ENCODE data around the gene SLC1A1. TPM values are rescaled to one million over a fixed set of nuclear protein-coding genes. Genes with fewer than 3 reads are reported as not detected.

The SLC1A1 gene
- 1 to 10 TPM; 1.1 to 2.3 (median 1.8) TPM for total RNA-seq

- WGBS, 2 donors (ENCODE audit: low coverage in 1 of 2): 0% methylated on average over 2 to 6 of the region's 72 CpGs
- peak; percentile 82 for ATAC-seq
Observed at GRCh38 chr9:4489919-4490704, at the start of gene SLC1A1. Gene SLC1A1 (plus strand): TSS chr9:4490468. CDS start chr9:4490680, 212 bp downstream.

DNA sequence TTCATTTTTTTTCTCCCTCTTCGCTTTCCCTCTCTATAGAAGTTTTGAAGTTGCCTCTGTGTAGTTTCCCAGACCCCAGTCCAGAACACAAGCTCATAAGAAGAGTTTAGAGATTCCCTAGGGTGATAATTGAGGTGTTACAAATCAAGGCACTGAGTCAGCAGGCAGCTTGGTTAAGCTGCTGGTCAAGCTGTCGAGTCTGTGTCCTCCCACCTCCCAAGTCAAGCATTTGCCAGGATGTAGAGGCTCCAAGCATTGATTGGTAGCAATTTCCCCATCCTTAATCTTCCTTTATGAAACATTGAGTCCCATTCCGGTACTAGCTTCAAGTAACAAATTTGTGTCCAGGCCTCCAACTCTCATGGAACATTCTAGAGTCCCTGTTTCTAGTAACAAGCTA is 47.5 kb upstream of the SLC1A1 start:
- Histone ChIP-seq H3K27me3 (no peaks in the 10 kb centered on the region), H3K9me3 (peaks cover 0 to 7% (median 0%) of the 10 kb centered on the region in 3 donors), H3K27ac (no peak overlapping the region), H3K4me1 (no peaks in the 10 kb centered on the region), H3K36me3 (no peaks in the 10 kb centered on the region), H3K4me3 (no peak overlapping the region)
- ATAC-seq: no peak
- TF ChIP-seq EP300 (IDR thresholded peaks at IDR 0.05): no peak
- WGBS, 2 donors (ENCODE audit: low coverage in 1 of 2): 62 to 73% methylated on average over 2 to 3 of the region's 3 CpGs

More at GRCh38 chr9:4489919-4490704, at the start of gene SLC1A1:
- TF ChIP-seq EP300 (IDR thresholded peaks at IDR 0.05) (no peak), POLR2AphosphoS5 (IDR thresholded peaks at IDR 0.05) (peak; percentile 6), CTCF (IDR thresholded peaks at IDR 0.05) (peak in 1 of 4 experiments; percentile 18)
- Histone ChIP-seq H3K4me3 (peak within 1 kb of the TSS; percentile 69 to 87), H3K4me1 (peaks cover 0 to 28% (median 7%) of the 10 kb centered on the region in 3 donors), H3K36me3 (no peaks in the 10 kb centered on the region), H3K9me3 (no peaks in the 10 kb centered on the region), H3K27me3 (no peaks in the 10 kb centered on the region), H3K27ac (peak within 1 kb of the TSS; percentile 21 to 84 (median 82))

- 30 to 47% methylated on average over 1 of the region's 1 CpG for WGBS, 2 donors (ENCODE audit: low coverage in 1 of 2)
- TF ChIP-seq POLR2AphosphoS5 (IDR thresholded peaks at IDR 0.05): no peak
- TF ChIP-seq POLR2A (IDR thresholded peaks at IDR 0.05): no peak
- TF ChIP-seq EP300 (IDR thresholded peaks at IDR 0.05): no peak
- no peak for TF ChIP-seq CTCF (IDR thresholded peaks at IDR 0.05)
- Histone ChIP-seq H3K4me1 (no peaks in the 10 kb centered on the region), H3K36me3 (no peaks in the 10 kb centered on the region), H3K27me3 (no peaks in the 10 kb centered on the region), H3K27ac (no peak overlapping the region), H3K9me3 (peaks cover 0 to 7% (median 0%) of the 10 kb centered on the region in 3 donors), H3K4me3 (no peak overlapping the region)
- no peak for ATAC-seq
Observed at GRCh38 chr9:4443439-4443838, 46.8 kb upstream of the SLC1A1 start.

- WGBS, 2 donors (ENCODE audit: low coverage in 1 of 2): 76 to 83% methylated on average over 2 of the region's 2 CpGs
Observed at GRCh38 chr9:4461437-4461836, 28.8 kb upstream of the SLC1A1 start.

DNA sequence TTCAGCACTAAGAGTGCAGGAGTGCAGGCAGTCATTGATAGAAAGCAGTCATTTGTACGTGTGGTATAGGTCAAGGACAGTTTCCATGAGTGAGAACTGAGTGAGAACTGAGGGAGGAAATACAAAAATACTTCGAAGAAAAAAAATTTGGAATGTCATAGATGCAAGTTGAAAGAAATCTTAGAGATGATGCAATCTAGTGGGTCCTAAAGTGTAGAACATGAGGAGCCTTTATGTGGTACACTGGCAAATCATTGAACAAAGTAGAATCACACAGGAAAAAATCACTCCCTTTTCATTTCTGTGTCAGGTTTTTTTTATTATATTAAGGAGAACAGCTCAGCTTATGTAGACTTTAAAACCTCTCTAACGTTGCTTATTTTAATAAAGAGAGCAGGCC is 26.4 kb upstream of the SLC1A1 start:
- Histone ChIP-seq H3K36me3 (no peaks in the 10 kb centered on the region), H3K27ac (no peak overlapping the region), H3K4me3 (no peak overlapping the region), H3K27me3 (no peaks in the 10 kb centered on the region), H3K9me3 (peaks cover 0 to 6% (median 0%) of the 10 kb centered on the region in 3 donors), H3K4me1 (no peaks in the 10 kb centered on the region)
- no peak for ATAC-seq
- TF ChIP-seq EP300 (IDR thresholded peaks at IDR 0.05) (no peak), POLR2AphosphoS5 (IDR thresholded peaks at IDR 0.05) (no peak), CTCF (IDR thresholded peaks at IDR 0.05) (no peak), POLR2A (IDR thresholded peaks at IDR 0.05) (no peak)
- whole genome bisulfite sequencing, 2 donors (ENCODE audit: low coverage in 1 of 2): 68 to 78% methylated on average over 3 of the region's 3 CpGs

More at GRCh38 chr9:4461437-4461836, 28.8 kb upstream of the SLC1A1 start:
- Histone ChIP-seq H3K4me3 (no peak overlapping the region), H3K36me3 (no peaks in the 10 kb centered on the region), H3K27me3 (no peaks in the 10 kb centered on the region), H3K4me1 (no peaks in the 10 kb centered on the region), H3K27ac (no peak overlapping the region), H3K9me3 (no peaks in the 10 kb centered on the region)
- ATAC-seq: no peak
- TF ChIP-seq POLR2AphosphoS5 (IDR thresholded peaks at IDR 0.05): no peak
- TF ChIP-seq CTCF (IDR thresholded peaks at IDR 0.05): no peak
- TF ChIP-seq EP300 (IDR thresholded peaks at IDR 0.05): no peak
- no peak for TF ChIP-seq POLR2A (IDR thresholded peaks at IDR 0.05)

Measured in gastroesophageal sphincter (tissue), 4 donors.